ENCODE measurements around the gene ASXL3.

ASXL3 gene

DNA sequence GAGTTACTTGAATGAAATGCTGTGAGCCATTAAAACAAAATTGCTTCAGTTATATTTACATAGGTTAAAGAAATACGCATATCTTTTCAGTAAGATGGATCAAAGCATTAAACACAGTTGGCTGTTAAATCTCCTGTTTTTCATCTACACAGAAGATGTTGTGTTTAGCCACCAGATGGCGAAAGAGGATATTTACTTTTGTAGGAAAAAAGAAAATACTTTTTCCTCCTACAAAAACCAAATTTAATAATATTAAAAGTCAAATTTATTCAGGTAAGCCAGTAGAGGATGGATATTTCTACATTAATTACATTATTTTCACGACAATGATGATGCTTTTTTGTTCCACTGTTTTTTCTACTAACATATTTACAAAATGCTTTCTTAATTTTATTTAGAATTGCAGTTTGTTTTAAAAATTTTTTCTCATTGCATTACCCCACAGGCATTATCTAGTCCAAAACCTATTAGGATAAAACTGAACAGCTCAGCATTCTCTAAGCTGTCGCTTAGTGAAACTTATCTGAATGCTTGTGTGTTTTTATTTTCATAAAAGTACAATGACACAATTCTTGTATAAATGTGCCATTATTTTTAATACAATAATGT, 173.7 kb downstream of the ASXL3 start:
- H4K8ac ChIP-seq (ENCODE audit: low read depth, low read length): no peak overlapping the region
- DNase-seq: peak in 1 of 2 donors; percentile 34
- no peak overlapping the region for H3K18ac ChIP-seq (ENCODE audit: low read length)
- no peak overlapping the region for H4K91ac ChIP-seq (ENCODE audit: low read depth, low read length)
- no peak overlapping the region for H3K4me3 ChIP-seq (ENCODE audit: low read depth, low read length)
- no peak overlapping the region for H3K4ac ChIP-seq (ENCODE audit: low read depth, low read length)
- H4K12ac ChIP-seq (ENCODE audit: low read depth, low read length): no peak overlapping the region
- H3K23ac ChIP-seq (ENCODE audit: low read length): no peak overlapping the region
- no peak overlapping the region for H3K9ac ChIP-seq (ENCODE audit: low read length)
- no peak overlapping the region for H3K14ac ChIP-seq (ENCODE audit: low read length)
- no peaks in the 10 kb centered on the region for H3K36me3 ChIP-seq (ENCODE audit: control insufficient read depth in 1 of 2, insufficient read depth in 2 of 2, low read length in 2 of 2)
- H2BK120ac ChIP-seq (ENCODE audit: insufficient read depth, low read length, poor library complexity): no peak overlapping the region
- no peak overlapping the region for H2BK12ac ChIP-seq (ENCODE audit: low read length)
- WGBS (ENCODE audit: extremely low coverage, insufficient coverage, insufficient read length): no CpG with 5 or more reads among the region's 4 CpGs
- H2AK5ac ChIP-seq (ENCODE audit: low read length): no peak overlapping the region
- no peak overlapping the region for H3K27ac ChIP-seq (ENCODE audit: low read depth, low read length)
- H3K4me1 ChIP-seq (ENCODE audit: control insufficient read depth in 1 of 2, insufficient read depth in 2 of 2, low read length in 2 of 2): peaks cover 0 to 4% of the 10 kb centered on the region in 2 experiments
- H2AFZ ChIP-seq (ENCODE audit: insufficient read depth, low read length, poor library complexity): no peak overlapping the region
- no peaks in the 10 kb centered on the region for H3K9me3 ChIP-seq (ENCODE audit: insufficient read depth, low read depth, low read length)
- H3K79me2 ChIP-seq (ENCODE audit: control insufficient read depth, insufficient read depth, low read length, poor library complexity): no peaks in the 10 kb centered on the region
- no peak overlapping the region for H3K4me2 ChIP-seq (ENCODE audit: low read length)
- no peaks in the 10 kb centered on the region for H3K79me1 ChIP-seq (ENCODE audit: low read length)
- no peak overlapping the region for H2BK5ac ChIP-seq (ENCODE audit: low read depth, low read length, poor library complexity)
- H3K27me3 ChIP-seq (ENCODE audit: insufficient read depth, low read length): no peaks in the 10 kb centered on the region

DNA sequence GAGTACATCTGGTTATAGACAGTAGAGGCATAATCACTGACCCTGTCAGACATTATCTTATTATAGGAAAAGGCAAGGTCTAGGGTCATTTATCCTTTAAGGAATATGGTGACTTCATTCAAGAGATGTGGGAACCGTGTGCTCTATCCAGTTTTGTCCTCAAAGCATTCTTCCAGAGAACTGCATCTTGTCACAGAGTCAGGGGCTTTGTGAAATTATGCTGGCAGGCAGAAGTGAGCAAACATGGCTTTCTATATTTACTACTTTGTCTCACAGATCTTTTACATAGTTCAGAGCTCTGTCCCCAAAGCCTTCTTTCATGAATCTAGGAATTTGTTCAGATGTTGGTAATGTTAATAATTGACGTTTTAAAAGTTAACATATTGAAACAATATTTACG, 177.4 kb downstream of the ASXL3 start:
- H2AFZ ChIP-seq (ENCODE audit: insufficient read depth, low read length, poor library complexity): no peak overlapping the region
- no peak overlapping the region for H2BK120ac ChIP-seq (ENCODE audit: insufficient read depth, low read length, poor library complexity)
- H4K91ac ChIP-seq (ENCODE audit: low read depth, low read length): no peak overlapping the region
- no peak overlapping the region for H3K4me2 ChIP-seq (ENCODE audit: low read length)
- no peak overlapping the region for H3K4ac ChIP-seq (ENCODE audit: low read depth, low read length)
- peaks cover 0 to 4% of the 10 kb centered on the region in 2 experiments for H3K4me1 ChIP-seq (ENCODE audit: control insufficient read depth in 1 of 2, insufficient read depth in 2 of 2, low read length in 2 of 2)
- DNase-seq: no peak
- H3K36me3 ChIP-seq (ENCODE audit: control insufficient read depth in 1 of 2, insufficient read depth in 2 of 2, low read length in 2 of 2): no peaks in the 10 kb centered on the region
- no peak overlapping the region for H3K14ac ChIP-seq (ENCODE audit: low read length)
- H3K27me3 ChIP-seq (ENCODE audit: insufficient read depth, low read length): no peaks in the 10 kb centered on the region
- H3K4me3 ChIP-seq (ENCODE audit: low read depth, low read length): no peak overlapping the region
- H2AK5ac ChIP-seq (ENCODE audit: low read length): no peak overlapping the region
- H4K12ac ChIP-seq (ENCODE audit: low read depth, low read length): no peak overlapping the region
- no peaks in the 10 kb centered on the region for H3K79me2 ChIP-seq (ENCODE audit: control insufficient read depth, insufficient read depth, low read length, poor library complexity)
- H3K27ac ChIP-seq (ENCODE audit: low read depth, low read length): no peak overlapping the region
- no peak overlapping the region for H4K8ac ChIP-seq (ENCODE audit: low read depth, low read length)
- no peaks in the 10 kb centered on the region for H3K9me3 ChIP-seq (ENCODE audit: insufficient read depth, low read depth, low read length)
- no CpG with 5 or more reads among the region's 3 CpGs for WGBS (ENCODE audit: extremely low coverage, insufficient coverage, insufficient read length)
- H3K79me1 ChIP-seq (ENCODE audit: low read length): no peaks in the 10 kb centered on the region
- no peak overlapping the region for H2BK12ac ChIP-seq (ENCODE audit: low read length)
- no peak overlapping the region for H2BK5ac ChIP-seq (ENCODE audit: low read depth, low read length, poor library complexity)
- H3K9ac ChIP-seq (ENCODE audit: low read length): no peak overlapping the region
- H3K18ac ChIP-seq (ENCODE audit: low read length): no peak overlapping the region
- no peak overlapping the region for H3K23ac ChIP-seq (ENCODE audit: low read length)

DNA sequence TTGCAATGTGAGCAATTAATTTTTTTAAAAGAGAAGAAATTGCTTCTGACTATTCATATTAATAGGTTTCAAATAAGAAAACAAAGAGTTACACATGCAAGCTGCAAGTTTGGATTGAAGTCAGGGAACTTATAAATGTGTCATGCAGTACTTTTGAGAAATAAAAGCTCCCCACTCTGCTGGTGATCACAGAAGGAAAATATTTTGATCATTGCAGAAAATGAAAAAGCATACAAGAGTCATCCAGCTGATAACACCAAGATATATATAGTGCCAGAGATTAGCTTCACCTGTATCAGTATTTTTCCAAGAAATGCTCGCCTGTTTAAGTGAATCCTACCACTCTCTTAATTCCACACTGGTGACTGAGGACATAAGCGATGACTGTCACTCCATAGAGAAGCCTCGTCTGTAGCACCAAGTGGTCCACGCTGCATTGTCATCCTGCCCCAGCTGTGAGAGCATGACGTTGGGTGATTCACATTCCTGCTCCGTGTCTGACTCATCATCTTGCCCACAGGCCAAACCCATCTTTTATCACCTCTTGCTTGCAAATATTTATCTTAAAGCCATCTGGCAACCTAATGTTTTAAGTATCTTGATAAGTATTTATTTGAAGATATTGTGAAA, 178.0 kb downstream of the ASXL3 start:
- no peaks in the 10 kb centered on the region for H3K27me3 ChIP-seq (ENCODE audit: insufficient read depth, low read length)
- H2BK120ac ChIP-seq (ENCODE audit: insufficient read depth, low read length, poor library complexity): no peak overlapping the region
- H2BK5ac ChIP-seq (ENCODE audit: low read depth, low read length, poor library complexity): no peak overlapping the region
- no peak overlapping the region for H3K14ac ChIP-seq (ENCODE audit: low read length)
- no peak overlapping the region for H3K4me3 ChIP-seq (ENCODE audit: low read depth, low read length)
- H3K23ac ChIP-seq (ENCODE audit: low read length): no peak overlapping the region
- no peak overlapping the region for H3K4me2 ChIP-seq (ENCODE audit: low read length)
- no peak overlapping the region for H2BK12ac ChIP-seq (ENCODE audit: low read length)
- WGBS (ENCODE audit: extremely low coverage, insufficient coverage, insufficient read length): no CpG with 5 or more reads among the region's 6 CpGs
- peak; percentile 81 to 82 for DNase-seq
- no peak overlapping the region for H2AK5ac ChIP-seq (ENCODE audit: low read length)
- no peak overlapping the region for H3K27ac ChIP-seq (ENCODE audit: low read depth, low read length)
- H3K36me3 ChIP-seq (ENCODE audit: control insufficient read depth in 1 of 2, insufficient read depth in 2 of 2, low read length in 2 of 2): no peaks in the 10 kb centered on the region
- no peak overlapping the region for H3K4ac ChIP-seq (ENCODE audit: low read depth, low read length)
- no peaks in the 10 kb centered on the region for H3K9me3 ChIP-seq (ENCODE audit: insufficient read depth, low read depth, low read length)
- peaks cover 0 to 4% of the 10 kb centered on the region in 2 experiments for H3K4me1 ChIP-seq (ENCODE audit: control insufficient read depth in 1 of 2, insufficient read depth in 2 of 2, low read length in 2 of 2)
- no peak overlapping the region for H3K18ac ChIP-seq (ENCODE audit: low read length)
- H3K79me2 ChIP-seq (ENCODE audit: control insufficient read depth, insufficient read depth, low read length, poor library complexity): no peaks in the 10 kb centered on the region
- H2AFZ ChIP-seq (ENCODE audit: insufficient read depth, low read length, poor library complexity): no peak overlapping the region
- H4K8ac ChIP-seq (ENCODE audit: low read depth, low read length): no peak overlapping the region
- H3K9ac ChIP-seq (ENCODE audit: low read length): no peak overlapping the region
- H3K79me1 ChIP-seq (ENCODE audit: low read length): no peaks in the 10 kb centered on the region
- H4K12ac ChIP-seq (ENCODE audit: low read depth, low read length): no peak overlapping the region
- no peak overlapping the region for H4K91ac ChIP-seq (ENCODE audit: low read depth, low read length)

DNA sequence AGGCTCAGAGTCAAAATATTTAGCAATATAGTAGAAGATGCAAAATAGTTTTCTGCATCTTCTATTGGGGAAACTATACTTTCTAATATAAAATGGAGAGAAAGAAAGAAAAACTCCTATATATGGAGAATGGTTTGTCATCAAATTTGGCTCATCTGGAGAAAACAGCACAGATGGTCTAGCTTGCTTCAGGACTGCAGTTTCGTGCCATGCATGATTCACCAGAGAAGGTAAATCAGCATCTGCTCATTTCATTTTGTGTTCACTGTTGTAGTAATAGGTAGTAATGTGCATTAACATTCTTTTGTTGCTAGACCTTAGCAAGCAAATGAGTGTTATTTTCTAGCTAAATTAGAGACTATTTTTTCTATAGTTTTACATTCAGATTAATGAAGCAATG, 179.0 kb downstream of the ASXL3 start:
- no peak for DNase-seq

More for the DNA sequence above, 179.0 kb downstream of the ASXL3 start:
- WGBS (ENCODE audit: extremely low coverage, insufficient coverage, insufficient read length): no CpG with 5 or more reads among the region's 1 CpG
- no peaks in the 10 kb centered on the region for H3K27me3 ChIP-seq (ENCODE audit: insufficient read depth, low read length)
- no peak overlapping the region for H4K91ac ChIP-seq (ENCODE audit: low read depth, low read length)
- no peaks in the 10 kb centered on the region for H3K9me3 ChIP-seq (ENCODE audit: insufficient read depth, low read depth, low read length)
- no peak overlapping the region for H3K4me3 ChIP-seq (ENCODE audit: low read depth, low read length)
- H2BK12ac ChIP-seq (ENCODE audit: low read length): no peak overlapping the region
- no peak overlapping the region for H3K4me2 ChIP-seq (ENCODE audit: low read length)
- no peak overlapping the region for H3K27ac ChIP-seq (ENCODE audit: low read depth, low read length)
- no peaks in the 10 kb centered on the region for H3K36me3 ChIP-seq (ENCODE audit: control insufficient read depth in 1 of 2, insufficient read depth in 2 of 2, low read length in 2 of 2)
- H4K12ac ChIP-seq (ENCODE audit: low read depth, low read length): no peak overlapping the region
- H4K8ac ChIP-seq (ENCODE audit: low read depth, low read length): no peak overlapping the region
- peaks cover 0 to 4% of the 10 kb centered on the region in 2 experiments for H3K4me1 ChIP-seq (ENCODE audit: control insufficient read depth in 1 of 2, insufficient read depth in 2 of 2, low read length in 2 of 2)
- no peak overlapping the region for H3K23ac ChIP-seq (ENCODE audit: low read length)
- H3K9ac ChIP-seq (ENCODE audit: low read length): no peak overlapping the region
- H3K18ac ChIP-seq (ENCODE audit: low read length): no peak overlapping the region
- no peak overlapping the region for H2BK120ac ChIP-seq (ENCODE audit: insufficient read depth, low read length, poor library complexity)
- H3K79me2 ChIP-seq (ENCODE audit: control insufficient read depth, insufficient read depth, low read length, poor library complexity): no peaks in the 10 kb centered on the region
- no peak overlapping the region for H2AK5ac ChIP-seq (ENCODE audit: low read length)
- no peaks in the 10 kb centered on the region for H3K79me1 ChIP-seq (ENCODE audit: low read length)
- H3K14ac ChIP-seq (ENCODE audit: low read length): no peak overlapping the region
- no peak overlapping the region for H3K4ac ChIP-seq (ENCODE audit: low read depth, low read length)
- no peak overlapping the region for H2BK5ac ChIP-seq (ENCODE audit: low read depth, low read length, poor library complexity)
- H2AFZ ChIP-seq (ENCODE audit: insufficient read depth, low read length, poor library complexity): no peak overlapping the region

All from trophoblast cell (in vitro differentiated cells and primary cell).